ENCODE data around the gene ACVR1C. TPM values are rescaled to one million over a fixed set of nuclear protein-coding genes. Genes with fewer than 3 reads are reported as not detected.
A peak's percentile ranks its signal among the peaks of the same experiment; 100 is the strongest.

The ACVR1C gene
- total RNA-seq, 1 experiment from 2014 or later = 2.1 TPM

DNA sequence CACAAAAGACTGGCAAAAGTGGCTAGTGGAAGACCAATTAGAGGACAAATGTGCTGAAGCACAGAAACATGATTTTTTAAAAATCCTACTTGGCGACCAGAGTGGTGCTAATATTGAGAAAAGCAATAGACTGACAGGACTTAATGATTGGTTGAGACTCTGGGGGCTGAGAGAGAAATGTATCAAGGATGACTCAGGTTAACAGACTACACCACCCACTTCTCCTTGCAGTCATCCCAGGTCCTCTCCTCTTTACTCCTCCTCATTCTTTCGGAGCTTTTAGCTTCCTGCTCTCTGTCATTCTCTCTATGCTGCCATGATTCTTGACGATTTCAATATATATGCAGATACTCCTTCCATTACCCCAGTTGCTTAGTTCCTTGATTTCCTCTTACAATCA lies 130.2 kb downstream of the ACVR1C start:
- Histone ChIP-seq H3K4me1 (no peaks in the 10 kb centered on the region), H3K36me3 (ENCODE audit: control insufficient read depth, insufficient read depth, low read length) (no peaks in the 10 kb centered on the region), H3K9me3 (no peaks in the 10 kb centered on the region), H3K4me3 (ENCODE audit: low read depth, low read length) (no peak overlapping the region), H3K27me3 (replicated peaks; ENCODE audit: control insufficient read depth, insufficient read depth, low read length) (no peaks in the 10 kb centered on the region)
- Mint-ChIP-seq H3K27me3 (ENCODE audit: insufficient read depth, unreplicated experiment) (no peaks in the 10 kb centered on the region), H3K36me3 (ENCODE audit: insufficient read depth, unreplicated experiment) (no peaks in the 10 kb centered on the region), H3K4me1 (ENCODE audit: low read depth, unreplicated experiment) (no peaks in the 10 kb centered on the region), H3K9me3 (ENCODE audit: unreplicated experiment) (no peaks in the 10 kb centered on the region), H3K27ac (ENCODE audit: unreplicated experiment) (no peak overlapping the region), H3K4me3 (ENCODE audit: unreplicated experiment) (no peak overlapping the region)
- no TSS peak for BruUV-seq (replicated peaks)
- ChIA-PET POLR2A (no interaction called here), CTCF (no interaction called here)
- DNase-seq = no peak
- no peak for TF ChIP-seq CTCF (IDR thresholded peaks at IDR 0.05; ENCODE audit: insufficient read depth in 1 of 2, low read depth in 1 of 2, low read length in 1 of 2, severe bottlenecking in 1 of 2, unreplicated experiment in 1 of 2)
- intact Hi-C loops (cut with micrococcal nuclease; ENCODE audit: unreplicated experiment) = no loop called here

DNA sequence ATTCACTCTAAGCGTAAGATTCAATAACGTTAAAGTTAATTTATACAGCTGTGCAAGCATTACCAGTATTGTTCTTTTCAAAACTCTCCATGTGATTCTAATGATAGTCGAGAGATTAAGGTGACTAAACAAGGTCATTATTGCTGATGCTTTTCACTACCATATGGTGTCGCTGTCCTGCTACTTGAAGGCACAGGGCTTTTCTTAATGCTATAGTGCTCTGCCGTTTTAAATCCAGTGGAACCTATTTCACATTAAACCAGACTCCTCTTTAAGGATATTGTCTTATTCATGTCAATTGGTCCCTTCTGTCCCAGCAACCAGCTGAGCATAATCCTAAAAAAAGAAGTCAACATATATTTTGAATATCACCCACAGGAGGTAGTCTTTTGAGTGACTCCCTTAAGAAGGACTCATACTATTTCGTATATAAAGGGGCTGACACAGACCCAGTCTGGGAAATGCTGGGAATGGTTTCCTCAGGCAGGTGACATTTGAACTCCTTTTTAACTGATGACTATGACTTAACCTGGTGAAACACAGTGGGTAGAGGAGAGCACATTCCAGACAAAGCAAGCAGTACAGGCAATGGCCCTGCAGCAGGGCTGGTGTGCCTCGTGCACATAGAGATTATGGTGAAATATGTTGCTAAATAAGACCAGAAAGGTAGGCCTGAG lies 130.9 kb downstream of the ACVR1C start:
- ChIA-PET CTCF (no interaction called here), POLR2A (no interaction called here)
- Mint-ChIP-seq H3K4me1 (ENCODE audit: low read depth, unreplicated experiment) (no peaks in the 10 kb centered on the region), H3K27ac (ENCODE audit: unreplicated experiment) (no peak overlapping the region), H3K9me3 (ENCODE audit: unreplicated experiment) (no peaks in the 10 kb centered on the region), H3K27me3 (ENCODE audit: insufficient read depth, unreplicated experiment) (no peaks in the 10 kb centered on the region), H3K36me3 (ENCODE audit: insufficient read depth, unreplicated experiment) (no peaks in the 10 kb centered on the region), H3K4me3 (ENCODE audit: unreplicated experiment) (no peak overlapping the region)
- H3K36me3 ChIP-seq (ENCODE audit: control insufficient read depth, insufficient read depth, low read length) = no peaks in the 10 kb centered on the region
- no peaks in the 10 kb centered on the region for H3K27me3 ChIP-seq (replicated peaks; ENCODE audit: control insufficient read depth, insufficient read depth, low read length)
- DNase-seq = peak in 1 of 2 experiments; percentile 14
- no peak overlapping the region for H3K4me3 ChIP-seq (ENCODE audit: low read depth, low read length)
- H3K4me1 ChIP-seq = no peaks in the 10 kb centered on the region
- BruUV-seq (replicated peaks) = no TSS peak
- H3K9me3 ChIP-seq = no peaks in the 10 kb centered on the region
- intact Hi-C loops (cut with micrococcal nuclease; ENCODE audit: unreplicated experiment) = loop anchor here (1.0 kb wide), 2 partner anchors 96 to 513 kb away; no protein-coding TSS in a partner anchor
- peak; percentile 65 to 78 for TF ChIP-seq CTCF (IDR thresholded peaks at IDR 0.05; ENCODE audit: insufficient read depth in 1 of 2, low read depth in 1 of 2, low read length in 1 of 2, severe bottlenecking in 1 of 2, unreplicated experiment in 1 of 2)

DNA sequence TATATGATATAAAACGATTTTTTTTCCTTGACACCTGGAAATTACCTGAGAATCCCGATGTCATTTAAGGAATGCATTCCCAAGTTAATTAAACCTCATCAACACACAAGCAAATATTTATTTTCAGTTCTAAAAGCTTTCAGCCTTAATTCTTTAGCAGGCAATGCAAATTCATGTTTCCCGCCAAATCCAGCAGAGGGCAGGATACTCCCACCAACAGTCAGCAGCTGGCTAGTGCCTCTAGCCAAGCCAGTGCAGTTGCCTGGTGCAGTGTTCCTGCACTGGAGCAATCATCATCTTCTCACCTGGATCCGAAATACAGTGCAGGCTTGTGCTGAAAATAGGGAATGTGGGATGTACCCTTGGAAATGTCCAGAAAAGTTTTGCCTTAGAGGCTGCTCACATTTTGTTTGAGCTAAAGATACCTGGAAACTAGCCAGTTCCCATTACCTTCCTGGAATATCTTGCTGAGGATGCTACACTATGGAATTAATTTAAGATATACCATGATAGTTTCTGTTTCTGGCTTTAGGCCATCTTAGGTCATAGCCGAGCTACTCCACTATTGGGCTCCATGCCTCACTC lies 136.4 kb downstream of the ACVR1C start:
- Histone ChIP-seq H3K36me3 (ENCODE audit: control insufficient read depth, insufficient read depth, low read length) (no peaks in the 10 kb centered on the region), H3K27me3 (replicated peaks; ENCODE audit: control insufficient read depth, insufficient read depth, low read length) (no peaks in the 10 kb centered on the region), H3K4me1 (no peaks in the 10 kb centered on the region), H3K9me3 (no peaks in the 10 kb centered on the region), H3K4me3 (ENCODE audit: low read depth, low read length) (no peak overlapping the region)
- H3K4me1 Mint-ChIP-seq (ENCODE audit: low read depth, unreplicated experiment) = no peaks in the 10 kb centered on the region
- CTCF ChIA-PET = interaction anchor here (0.6 to 1.9 kb wide), 8 partner anchors 52 to 532 kb away, joined by 3 to 12 read pairs (median 4); no protein-coding TSS in a partner anchor
- H3K4me3 Mint-ChIP-seq (ENCODE audit: unreplicated experiment) = no peak overlapping the region
- POLR2A ChIA-PET = no interaction called here
- DNase-seq = peak; percentile 63 to 74
- BruUV-seq (replicated peaks) = no TSS peak
- no peaks in the 10 kb centered on the region for H3K27me3 Mint-ChIP-seq (ENCODE audit: insufficient read depth, unreplicated experiment)
- intact Hi-C loops (cut with micrococcal nuclease; ENCODE audit: unreplicated experiment) = loop anchor here (1.0 to 5.0 kb wide), 5 partner anchors 101 to 519 kb away; no protein-coding TSS in a partner anchor
- no peak overlapping the region for H3K27ac Mint-ChIP-seq (ENCODE audit: unreplicated experiment)
- no peaks in the 10 kb centered on the region for H3K36me3 Mint-ChIP-seq (ENCODE audit: insufficient read depth, unreplicated experiment)
- peak; percentile 78 to 87 for TF ChIP-seq CTCF (IDR thresholded peaks at IDR 0.05; ENCODE audit: insufficient read depth in 1 of 2, low read depth in 1 of 2, low read length in 1 of 2, severe bottlenecking in 1 of 2, unreplicated experiment in 1 of 2)
- H3K9me3 Mint-ChIP-seq (ENCODE audit: unreplicated experiment) = no peaks in the 10 kb centered on the region

Measured in Caco-2 (cell line).